CD4-positive, alpha-beta T cell treated with Interleukin-6 for 4 hours (primary cell): ENCODE results near the gene TAB2.

ENCODE experiments used
- DNase-seq: peaks from one replicate; pipeline ENCODE4 v3.0.0-alpha.2; 2020; ENCODE audit warnings: mixed read lengths

Gene TAB2

GRCh38 chr6:149379977-149380376 lies 62.5 kb downstream of the TAB2 start:
- DNase-seq: no peak

GRCh38 chr6:149380523-149380922 lies 63.0 kb downstream of the TAB2 start:
- DNase-seq: no peak

GRCh38 chr6:149383371-149383770 lies 65.9 kb downstream of the TAB2 start:
- DNase-seq: no peak

GRCh38 chr6:149384464-149384863 lies 67.0 kb downstream of the TAB2 start:
- DNase-seq: no peak

GRCh38 chr6:149385998-149386646 lies 68.6 kb downstream of the TAB2 start:
- no peak for DNase-seq

- DNase-seq: no peak
These were observed 70.4 kb downstream of the TAB2 start for GRCh38 chr6:149387779-149388512.

GRCh38 chr6:149389509-149390297 lies 72.2 kb downstream of the TAB2 start:
- no peak for DNase-seq

- DNase-seq: no peak
These were observed 74.6 kb downstream of the TAB2 start for GRCh38 chr6:149392093-149392492.

GRCh38 chr6:149392535-149392934 lies 75.0 kb downstream of the TAB2 start:
- DNase-seq: no peak

GRCh38 chr6:149393002-149393679 lies 75.6 kb downstream of the TAB2 start:
- no peak for DNase-seq

- DNase-seq: no peak
These were observed 77.7 kb downstream of the TAB2 start for GRCh38 chr6:149395185-149395584.

- no peak for DNase-seq
These were observed 79.9 kb downstream of the TAB2 start for GRCh38 chr6:149397384-149397783.

- DNase-seq: no peak
These were observed 82.5 kb downstream of the TAB2 start, which contains the start of gene SUMO4 for GRCh38 chr6:149400050-149400449. Gene SUMO4 (plus strand): TSS chr6:149400262. CDS start chr6:149400392, 130 bp downstream.

- DNase-seq: no peak
These were observed 86.0 kb downstream of the TAB2 start for GRCh38 chr6:149403534-149403933.

GRCh38 chr6:149405823-149406765 lies 88.6 kb downstream of the TAB2 start:
- no peak for DNase-seq

- no peak for DNase-seq
These were observed 92.1 kb downstream of the TAB2 start for GRCh38 chr6:149409617-149410016.

GRCh38 chr6:149410557-149410956 lies 93.0 kb downstream of the TAB2 start:
- DNase-seq: no peak

GRCh38 chr6:149414009-149414408 lies 96.5 kb downstream of the TAB2 start:
- no peak for DNase-seq

GRCh38 chr6:149414821-149415220 lies 97.3 kb downstream of the TAB2 start:
- no peak for DNase-seq

- no peak for DNase-seq
These were observed 102.3 kb downstream of the TAB2 start for GRCh38 chr6:149419696-149420404.

- DNase-seq: no peak
These were observed 103.6 kb downstream of the TAB2 start for GRCh38 chr6:149421132-149421531.
